ENCODE results near the gene MED12L.

Gene MED12L

GRCh38 chr3:151268267-151269235 is 183.1 kb downstream of the MED12L start:
- DNase-seq = no peak

DNA sequence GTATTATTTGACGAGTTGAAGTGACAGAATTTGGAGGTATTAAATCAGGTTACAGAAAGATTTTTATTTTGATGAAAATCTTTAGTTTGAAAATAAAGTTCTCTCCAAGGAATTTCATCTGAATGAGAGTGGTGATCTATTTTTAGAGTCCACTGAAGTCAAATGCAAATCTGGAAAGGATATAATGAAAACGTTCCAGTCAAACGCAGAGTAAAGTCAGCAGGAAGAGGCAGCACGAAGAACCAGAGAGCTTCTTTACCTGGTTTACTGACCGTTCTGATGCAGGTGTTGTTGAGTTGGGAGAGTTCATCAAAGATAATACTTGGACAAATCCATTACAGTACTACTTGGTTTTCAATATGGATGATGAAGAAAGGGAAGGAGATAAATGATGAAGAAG is 184.2 kb downstream of the MED12L start:
- DNase-seq = no peak

DNA sequence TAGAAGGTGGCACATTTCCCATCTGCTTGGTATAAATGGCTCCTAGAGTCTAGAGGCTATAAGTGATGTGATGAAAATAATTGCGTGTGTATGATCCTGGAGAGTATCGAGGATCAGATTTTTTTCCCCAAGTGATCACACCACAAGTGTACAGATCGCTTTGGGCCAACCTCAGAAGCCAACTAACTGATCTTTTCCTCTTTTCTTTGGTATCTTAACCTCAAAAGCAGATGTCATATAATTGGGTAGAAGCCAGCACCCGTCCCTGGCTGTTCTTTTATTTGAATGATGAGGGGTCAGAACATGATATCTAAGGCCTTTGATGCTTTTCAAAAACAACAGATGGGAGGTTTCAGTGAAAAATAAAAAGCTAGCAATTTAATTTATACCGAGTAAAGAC is 189.6 kb downstream of the MED12L start:
- no peak for DNase-seq

DNA sequence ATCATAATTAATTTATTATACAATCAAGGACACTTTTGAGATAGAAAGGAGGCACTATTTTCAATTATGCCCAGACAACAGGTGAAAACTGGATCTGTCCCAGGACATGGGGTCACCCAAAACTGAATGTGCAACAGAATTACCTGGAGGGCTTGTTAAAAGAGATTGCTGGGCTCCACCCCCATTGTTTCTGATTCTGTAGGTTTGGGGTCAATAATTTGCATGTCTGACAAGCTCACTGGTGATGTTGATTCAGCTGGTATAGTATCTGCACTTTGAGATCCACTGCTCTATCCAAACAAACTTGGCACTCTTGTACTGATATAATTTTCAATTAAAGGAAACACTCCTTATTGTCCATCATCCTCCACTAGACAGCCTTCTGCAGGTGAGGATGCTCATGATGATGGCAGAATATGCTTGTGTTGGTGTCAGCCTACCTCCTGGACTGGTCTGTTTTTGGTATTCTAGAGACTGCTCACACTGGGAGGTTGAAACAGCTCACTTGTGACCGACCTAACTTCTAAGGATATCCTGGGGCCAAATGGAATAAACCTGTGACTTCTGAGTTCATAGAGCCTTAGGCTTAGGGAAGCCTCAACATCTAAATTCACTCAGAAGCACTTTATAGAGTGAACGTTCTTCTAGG is 190.7 kb downstream of the MED12L start:
- no peak for DNase-seq

DNA sequence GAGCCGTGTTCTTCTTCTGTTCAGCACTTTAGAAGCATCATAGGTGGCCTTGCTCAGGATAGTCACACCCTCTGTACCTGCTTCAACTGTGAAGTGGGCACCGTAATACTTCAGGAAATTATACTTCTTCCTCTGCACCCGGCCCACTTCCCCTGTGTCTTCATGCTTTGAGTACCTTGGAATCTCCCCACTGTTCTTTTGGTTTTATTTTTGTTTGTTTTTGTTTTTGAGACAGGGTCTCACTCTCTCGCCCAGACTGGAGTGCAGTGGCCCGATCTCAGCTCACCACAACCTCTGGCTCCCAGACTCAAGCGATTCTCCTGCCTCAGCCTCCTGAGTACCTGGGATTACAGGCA is 191.2 kb downstream of the MED12L start:
- no peak for DNase-seq

DNA sequence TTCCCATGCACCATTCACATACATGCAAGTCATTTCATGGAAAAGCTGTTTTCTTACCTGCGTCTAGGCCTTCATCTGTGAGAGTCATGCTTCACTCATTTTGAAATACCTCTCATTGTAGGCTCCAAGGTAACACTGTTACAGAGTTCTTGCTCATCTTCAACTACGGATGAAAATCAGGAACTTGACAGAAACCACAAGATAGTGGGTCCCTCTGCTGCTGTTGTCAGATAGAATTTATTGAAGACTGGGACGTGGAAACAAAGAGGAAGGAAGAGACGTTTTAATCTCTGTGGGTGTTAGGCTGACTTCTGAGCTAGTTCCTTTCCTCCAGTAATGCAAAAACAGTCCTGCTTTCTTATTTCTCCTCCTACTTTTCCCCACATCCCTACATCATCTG is 192.8 kb downstream of the MED12L start, which contains the start of gene P2RY14:
Gene P2RY14, minus strand, starts transcription at position 313 of the 400 bp plus-strand sequence. CDS start 64,226 bp downstream, outside the sequence.
- DNase-seq = no peak

- no peak for DNase-seq
These were observed 196.3 kb downstream of the MED12L start for GRCh38 chr3:151281671-151282324.

DNA sequence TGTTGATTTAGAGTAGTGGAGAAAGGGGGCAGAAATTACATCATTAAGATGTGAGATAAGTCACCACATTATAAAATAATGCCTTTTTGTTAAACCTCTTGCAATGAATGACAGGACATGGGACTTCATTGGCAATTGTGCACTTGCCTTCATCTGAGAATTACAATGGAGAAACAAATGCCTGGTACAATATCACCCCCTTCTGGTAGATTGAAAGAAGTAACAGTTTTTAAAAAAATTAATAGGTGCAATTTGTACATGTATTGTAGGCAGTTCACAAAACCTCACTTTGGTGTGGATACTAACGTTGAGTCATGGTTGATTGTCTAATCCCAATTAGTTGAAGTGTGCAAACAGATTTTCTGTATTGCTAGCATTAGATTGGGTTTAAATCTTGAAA is 197.5 kb downstream of the MED12L start:
- no peak for DNase-seq

- DNase-seq = no peak
These were observed 197.9 kb downstream of the MED12L start for GRCh38 chr3:151283387-151283786.

GRCh38 chr3:151283907-151284461 is 198.5 kb downstream of the MED12L start:
- DNase-seq = no peak

DNA sequence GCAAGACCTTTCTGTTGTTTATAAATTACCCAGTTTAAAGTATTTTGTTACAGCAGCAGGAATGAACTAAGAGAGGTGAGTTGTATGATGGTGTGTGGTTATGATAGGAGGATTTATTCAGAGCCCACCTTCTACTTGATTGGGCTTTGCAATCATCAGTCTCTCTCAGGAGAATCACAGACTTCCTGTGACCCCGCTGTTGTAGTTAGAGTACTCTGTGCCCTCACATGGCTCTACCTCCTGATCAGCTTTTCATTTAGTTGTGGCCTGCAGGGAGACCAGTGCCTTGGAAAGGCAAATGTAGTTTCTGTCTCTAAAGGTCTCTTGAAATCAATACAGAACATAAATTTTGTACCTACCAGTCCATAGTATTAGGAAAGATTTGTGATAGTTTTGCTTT is 200.5 kb downstream of the MED12L start:
- DNase-seq = no peak

DNA sequence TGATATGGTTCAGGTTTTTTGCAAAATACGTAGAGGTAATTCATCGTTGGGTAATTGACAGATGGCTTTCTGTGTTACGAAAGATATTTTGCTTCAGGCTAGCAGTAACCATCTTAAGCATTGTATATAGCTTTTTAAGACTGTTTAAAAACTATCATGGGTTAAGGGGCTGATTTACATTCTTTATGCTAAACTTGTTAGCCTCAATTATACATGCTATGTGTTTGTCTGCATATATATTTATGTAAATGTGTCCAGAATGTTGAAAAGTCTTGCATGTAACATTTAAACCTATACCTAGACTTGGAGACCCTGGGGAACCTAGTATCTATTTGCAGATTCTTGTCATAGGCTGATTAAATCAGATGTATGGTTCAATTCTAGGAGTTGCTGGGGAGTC is 204.0 kb downstream of the MED12L start:
- DNase-seq = no peak

DNA sequence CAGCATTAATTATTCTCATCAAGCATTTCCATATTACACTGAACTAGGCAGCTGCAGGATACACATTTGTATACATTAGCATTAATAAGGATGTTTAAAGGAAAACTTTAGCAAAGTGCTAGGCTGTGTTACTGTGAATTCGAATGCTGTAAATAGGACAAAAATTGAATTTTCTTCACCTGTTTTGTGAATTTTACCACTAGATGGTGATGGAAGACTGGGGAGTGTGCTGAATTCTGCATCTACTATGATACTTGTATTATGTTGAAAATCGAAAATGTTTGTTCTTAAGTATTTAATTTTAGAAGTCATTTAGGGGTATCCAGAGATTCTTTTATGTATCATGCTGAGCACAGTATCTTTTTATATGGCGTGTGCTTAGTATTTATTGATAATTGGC is 205.2 kb downstream of the MED12L start:
- DNase-seq = no peak

DNA sequence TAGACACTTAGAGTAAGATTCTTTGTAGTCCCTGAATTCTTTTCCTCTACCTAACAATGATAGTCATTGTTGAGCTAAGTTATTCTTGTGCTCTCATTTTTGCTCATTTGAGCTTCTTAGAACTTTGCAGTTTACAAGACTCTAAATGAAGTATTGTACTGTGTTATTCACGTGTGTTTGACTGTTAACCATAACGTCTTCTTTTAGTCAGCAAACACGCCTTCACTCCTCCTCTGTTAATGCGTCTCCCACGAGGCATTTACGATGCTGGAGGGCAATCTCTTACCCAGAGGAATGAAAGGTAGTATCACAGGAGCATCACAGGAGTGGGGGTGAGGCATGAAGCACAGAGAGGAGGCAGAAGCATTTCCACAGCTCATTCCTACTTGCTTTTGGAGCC is 207.7 kb downstream of the MED12L start:
- DNase-seq = no peak

DNA sequence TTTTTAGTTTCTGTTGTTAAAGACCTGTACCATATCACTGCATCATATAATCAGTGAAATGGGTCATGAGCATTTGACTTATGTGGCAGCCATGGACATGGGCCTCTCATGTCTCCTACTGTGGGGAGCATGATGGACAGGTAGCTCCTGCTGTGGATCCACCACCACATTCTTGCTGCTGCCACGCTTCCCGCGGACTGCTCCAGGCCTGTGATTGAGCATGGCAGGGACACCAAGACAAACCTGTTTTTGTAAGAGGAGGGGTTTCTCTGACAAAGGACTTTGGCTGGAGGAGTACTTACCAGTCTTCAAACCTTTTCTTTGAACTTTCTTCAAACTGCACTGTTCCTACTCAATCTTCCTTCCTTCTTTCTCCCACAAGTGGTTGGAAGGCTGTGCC is 210.8 kb downstream of the MED12L start:
- DNase-seq = no peak

- no peak for DNase-seq
These were observed 212.0 kb downstream of the MED12L start for GRCh38 chr3:151297429-151297828.

- DNase-seq = no peak
These were observed 213.5 kb downstream of the MED12L start for GRCh38 chr3:151299006-151299405.

DNA sequence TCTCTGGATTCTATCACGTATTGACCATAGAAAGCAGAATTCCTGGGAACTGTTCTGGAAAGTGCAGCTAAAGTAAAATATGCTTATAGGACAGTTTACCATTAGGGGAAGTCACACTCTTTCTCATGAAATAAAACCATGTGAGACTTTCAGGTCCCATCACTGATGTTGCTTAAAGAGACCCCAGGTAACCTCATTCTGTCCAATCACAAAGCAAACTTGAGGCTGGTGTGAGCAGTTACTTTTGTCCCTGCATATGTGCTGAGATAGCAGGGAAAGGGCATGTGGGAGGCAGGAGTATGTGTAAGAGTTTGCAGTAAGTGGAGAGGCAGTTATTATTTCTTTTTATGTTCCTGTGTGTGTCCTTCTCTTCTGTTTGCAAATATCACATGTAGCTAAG is 215.1 kb downstream of the MED12L start:
- no peak for DNase-seq

DNA sequence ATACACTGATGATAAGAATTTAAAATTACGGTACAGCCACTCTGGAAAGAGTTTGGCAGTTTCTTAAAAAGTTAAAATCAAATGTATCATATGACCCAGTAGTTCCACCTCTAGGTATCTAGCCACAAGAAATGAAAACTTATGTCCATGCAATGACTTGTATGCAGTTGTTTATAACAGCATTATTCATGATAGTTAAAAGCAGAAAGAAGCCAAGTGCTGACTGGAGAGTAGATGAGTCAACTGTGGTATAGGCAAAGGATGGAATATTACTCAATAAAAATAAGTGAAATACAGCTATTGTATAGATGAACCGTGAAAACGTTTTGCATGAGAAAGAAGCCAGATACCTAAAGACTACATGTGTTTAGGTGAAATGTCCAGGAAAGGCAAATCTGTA is 216.3 kb downstream of the MED12L start:
- no peak for DNase-seq

DNA sequence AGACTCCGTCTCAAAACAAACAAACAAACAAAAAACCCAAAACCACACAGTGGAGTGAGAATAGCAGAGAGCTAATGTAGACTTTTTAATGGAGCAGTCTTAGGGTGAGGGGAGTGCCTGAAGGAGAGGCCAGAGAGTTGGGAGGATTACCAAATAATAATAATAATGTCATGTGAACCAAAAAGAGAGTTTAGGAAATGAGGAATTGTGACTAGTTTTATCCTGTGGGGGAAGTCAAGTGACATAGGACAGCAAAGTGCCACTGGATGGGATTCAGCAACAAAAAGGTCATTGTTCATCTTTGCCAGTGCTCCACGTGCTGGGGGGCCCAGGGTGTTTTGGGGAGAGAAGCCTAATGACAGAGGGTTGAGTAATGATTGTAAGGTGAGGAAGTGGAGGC is 218.3 kb downstream of the MED12L start:
- no peak for DNase-seq

DNA sequence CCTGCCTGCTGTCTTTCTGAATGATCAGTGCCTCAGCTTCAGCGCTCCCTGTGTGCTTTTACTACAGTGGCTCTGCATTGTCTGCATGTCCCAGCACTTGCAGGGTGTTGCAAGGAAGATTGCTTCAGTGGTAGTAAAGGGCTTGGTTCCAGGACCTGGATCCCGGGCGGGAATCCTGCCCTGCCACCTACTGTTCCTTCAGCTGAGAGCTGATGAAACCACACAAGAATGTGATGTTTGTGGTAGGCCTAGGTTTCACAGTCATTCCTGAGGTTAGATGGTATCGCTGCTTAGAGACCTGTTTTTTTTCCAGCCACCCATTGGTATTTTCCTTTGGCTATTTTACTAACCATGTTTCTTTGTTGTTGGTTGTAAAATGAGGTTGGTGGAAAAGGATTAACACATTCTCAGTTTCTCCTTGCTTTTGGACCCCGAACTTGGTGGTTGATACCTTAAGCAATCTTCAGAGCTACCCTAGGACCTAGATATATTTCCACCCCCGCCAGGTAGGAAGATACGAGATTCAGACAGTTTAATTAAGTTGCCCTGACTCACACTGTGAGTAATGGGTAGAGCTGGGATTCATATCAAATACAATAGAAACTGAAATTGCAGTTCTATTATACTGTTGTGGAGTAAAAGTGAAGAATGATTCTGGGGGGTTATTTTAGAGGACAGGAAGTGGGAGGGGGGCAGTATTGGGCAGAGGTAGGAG is 219.8 kb downstream of the MED12L start:
- DNase-seq = peak; percentile 78

GRCh38 chr3:151305775-151306151 is 220.3 kb downstream of the MED12L start:
- DNase-seq = no peak

Data from amniotic stem cell (primary cell).